Activated T-cell treated with anti-CD3 and anti-CD28 coated beads, Interleukin-2, amount 50 U/mL, for 72 hours (primary cell): ENCODE data around the gene CAND1. TPM values are rescaled to one million over a fixed set of nuclear protein-coding genes. Genes with fewer than 3 reads are reported as not detected.
A peak's percentile ranks its signal among the peaks of the same experiment; 100 is the strongest.

Experiments used
- ATAC-seq, 2 donors: fragments of 150-1000 bp; cut with Tn5 transposase; replicated peaks in 1 of 2; 2 replicates each; pipeline ENCODE4 v1.10.0; 2021; ENCODE audit warnings: moderate library complexity in 2 of 2, mild to moderate bottlenecking in 1 of 2
- DNase-seq, 2 donors: peaks; one replicate each; pipeline ENCODE4 v3.0.0; 2021 to 2022; ENCODE audit warnings: mixed read lengths in 1 of 2
- H3K27ac Mint-ChIP-seq: one replicate; pipeline ENCODE4 v1.8.0; 2022; ENCODE audit warnings: mild to moderate bottlenecking, moderate library complexity, mixed read lengths
- H3K27me3 Mint-ChIP-seq: one replicate; pipeline ENCODE4 v1.8.0; 2022; ENCODE audit warnings: low read depth, mixed read lengths
- H3K36me3 Mint-ChIP-seq, 2 donors: one replicate each; pipeline ENCODE4 v1.8.0; 2022; ENCODE audit warnings: mixed read lengths in 2 of 2, mild to moderate bottlenecking in 1 of 2; ENCODE audit not compliant: insufficient read depth in 2 of 2
- H3K4me1 Mint-ChIP-seq: one replicate; pipeline ENCODE4 v1.8.0; 2022; ENCODE audit warnings: low read depth, mixed read lengths
- H3K4me3 Mint-ChIP-seq, 2 donors: one replicate each; pipeline ENCODE4 v1.8.0; 2022; ENCODE audit warnings: mild to moderate bottlenecking in 2 of 2, mixed read lengths in 2 of 2, moderate library complexity in 2 of 2
- H3K9me3 Mint-ChIP-seq, 2 donors: one replicate each; pipeline ENCODE4 v1.8.0; 2022; ENCODE audit warnings: mixed read lengths in 2 of 2
- total RNA-seq, 2 donors: library from RNA; stranded (reverse); gene quantifications; one replicate each; pipeline ENCODE4 v1.2.3, GENCODE V29; 2022

The CAND1 gene
- total RNA-seq, 2 donors from 2014 or later: 134 to 141 TPM

GRCh38 chr12:67268335-67268895 is 743 bp upstream of the CAND1 start:
- Mint-ChIP-seq H3K27me3 (no peaks in the 10 kb centered on the region), H3K36me3 (peaks cover 7 to 14% of the 10 kb centered on the region in 2 donors), H3K27ac (peak overlapping the region; percentile 99), H3K4me1 (peaks cover 40% of the 10 kb centered on the region), H3K9me3 (no peaks in the 10 kb centered on the region), H3K4me3 (peak overlapping the region; percentile 93 to 94)
- peak; percentile 83 to 89 for DNase-seq
- peak; percentile 78 to 80 for ATAC-seq

- Mint-ChIP-seq H3K36me3 (peaks cover 10 to 18% of the 10 kb centered on the region in 2 donors), H3K27me3 (no peaks in the 10 kb centered on the region), H3K27ac (peak overlapping the region; percentile 99), H3K9me3 (no peaks in the 10 kb centered on the region), H3K4me3 (peak overlapping the region; percentile 93 to 94), H3K4me1 (peaks cover 55% of the 10 kb centered on the region)
- ATAC-seq: peak; percentile 4 to 6
- DNase-seq: peak; percentile 61 to 64
Measured at GRCh38 chr12:67269633-67270573, 745 bp downstream of the CAND1 start.

GRCh38 chr12:67270622-67271021 is 1.5 kb downstream of the CAND1 start:
- Mint-ChIP-seq H3K9me3 (no peaks in the 10 kb centered on the region), H3K4me3 (peak overlapping the region; percentile 93 to 94), H3K27me3 (no peaks in the 10 kb centered on the region), H3K27ac (peak overlapping the region; percentile 99), H3K4me1 (peaks cover 62% of the 10 kb centered on the region), H3K36me3 (peaks cover 10 to 19% of the 10 kb centered on the region in 2 donors)
- DNase-seq (no peak), ATAC-seq (no peak)

GRCh38 chr12:67271976-67272375 is 2.8 kb downstream of the CAND1 start:
- peak overlapping the region; percentile 25 to 43 for H3K4me3 Mint-ChIP-seq
- H3K27me3 Mint-ChIP-seq: no peaks in the 10 kb centered on the region
- no peak for ATAC-seq
- H3K36me3 Mint-ChIP-seq: peaks cover 8 to 24% of the 10 kb centered on the region in 2 donors
- no peaks in the 10 kb centered on the region for H3K9me3 Mint-ChIP-seq
- peaks cover 75% of the 10 kb centered on the region for H3K4me1 Mint-ChIP-seq
- no peak overlapping the region for H3K27ac Mint-ChIP-seq
- DNase-seq: no peak

- Mint-ChIP-seq H3K4me3 (peak overlapping the region; percentile 64 to 84), H3K27me3 (no peaks in the 10 kb centered on the region), H3K4me1 (peaks cover 87% of the 10 kb centered on the region), H3K36me3 (peaks cover 11 to 33% of the 10 kb centered on the region in 2 donors), H3K27ac (peak overlapping the region; percentile 43), H3K9me3 (no peaks in the 10 kb centered on the region)
- ATAC-seq: no peak
- DNase-seq: no peak
Measured at GRCh38 chr12:67274186-67274585, 5.0 kb downstream of the CAND1 start.

GRCh38 chr12:67275380-67275913 is 6.3 kb downstream of the CAND1 start:
- peaks cover 6 to 29% of the 10 kb centered on the region in 2 donors for H3K36me3 Mint-ChIP-seq
- H3K27ac Mint-ChIP-seq: peak overlapping the region; percentile 3
- no peaks in the 10 kb centered on the region for H3K9me3 Mint-ChIP-seq
- H3K4me1 Mint-ChIP-seq: peaks cover 94% of the 10 kb centered on the region
- DNase-seq: no peak
- H3K27me3 Mint-ChIP-seq: no peaks in the 10 kb centered on the region
- peak; percentile 25 to 51 for ATAC-seq
- no peak overlapping the region for H3K4me3 Mint-ChIP-seq

- DNase-seq (no peak), ATAC-seq (no peak)
- Mint-ChIP-seq H3K4me3 (no peak overlapping the region), H3K27me3 (no peaks in the 10 kb centered on the region), H3K27ac (peak overlapping the region; percentile 48), H3K36me3 (peaks cover 6 to 27% of the 10 kb centered on the region in 2 donors), H3K4me1 (peaks cover 91% of the 10 kb centered on the region), H3K9me3 (no peaks in the 10 kb centered on the region)
Measured at GRCh38 chr12:67276421-67276820, 7.3 kb downstream of the CAND1 start.

- Mint-ChIP-seq H3K4me3 (no peak overlapping the region), H3K27ac (no peak overlapping the region), H3K36me3 (peaks cover 3 to 22% of the 10 kb centered on the region in 2 donors), H3K4me1 (peaks cover 66% of the 10 kb centered on the region), H3K9me3 (no peaks in the 10 kb centered on the region), H3K27me3 (no peaks in the 10 kb centered on the region)
- no peak for DNase-seq
- ATAC-seq: no peak
Measured at GRCh38 chr12:67279637-67280036, 10.5 kb downstream of the CAND1 start.

GRCh38 chr12:67280088-67280487 is 10.9 kb downstream of the CAND1 start:
- ATAC-seq (no peak), DNase-seq (no peak)
- H3K4me1 Mint-ChIP-seq: peaks cover 61% of the 10 kb centered on the region
- no peak overlapping the region for H3K27ac Mint-ChIP-seq
- peaks cover 3 to 24% of the 10 kb centered on the region in 2 donors for H3K36me3 Mint-ChIP-seq
- no peak overlapping the region for H3K4me3 Mint-ChIP-seq
- no peaks in the 10 kb centered on the region for H3K9me3 Mint-ChIP-seq
- no peaks in the 10 kb centered on the region for H3K27me3 Mint-ChIP-seq

- H3K36me3 Mint-ChIP-seq: peaks cover 3 to 24% of the 10 kb centered on the region in 2 donors
- DNase-seq (no peak), ATAC-seq (no peak)
- no peak overlapping the region for H3K27ac Mint-ChIP-seq
- no peak overlapping the region for H3K4me3 Mint-ChIP-seq
- H3K9me3 Mint-ChIP-seq: no peaks in the 10 kb centered on the region
- H3K4me1 Mint-ChIP-seq: peaks cover 56% of the 10 kb centered on the region
- H3K27me3 Mint-ChIP-seq: no peaks in the 10 kb centered on the region
Measured at GRCh38 chr12:67280572-67280971, 11.4 kb downstream of the CAND1 start.

GRCh38 chr12:67284561-67284960 is 15.4 kb downstream of the CAND1 start:
- Mint-ChIP-seq H3K27me3 (no peaks in the 10 kb centered on the region), H3K27ac (peak overlapping the region; percentile 83), H3K36me3 (peaks cover 4 to 29% of the 10 kb centered on the region in 2 donors), H3K4me3 (no peak overlapping the region), H3K4me1 (peaks cover 42% of the 10 kb centered on the region), H3K9me3 (no peaks in the 10 kb centered on the region)
- DNase-seq (no peak), ATAC-seq (no peak)

GRCh38 chr12:67286257-67286656 is 17.1 kb downstream of the CAND1 start:
- Mint-ChIP-seq H3K9me3 (no peaks in the 10 kb centered on the region), H3K36me3 (peaks cover 4 to 36% of the 10 kb centered on the region in 2 donors), H3K27me3 (no peaks in the 10 kb centered on the region), H3K4me3 (no peak overlapping the region), H3K27ac (no peak overlapping the region), H3K4me1 (peaks cover 49% of the 10 kb centered on the region)
- no peak for ATAC-seq
- DNase-seq: no peak

GRCh38 chr12:67287311-67287710 is 18.2 kb downstream of the CAND1 start:
- Mint-ChIP-seq H3K9me3 (no peaks in the 10 kb centered on the region), H3K27me3 (no peaks in the 10 kb centered on the region), H3K4me3 (no peak overlapping the region), H3K4me1 (peaks cover 41% of the 10 kb centered on the region), H3K36me3 (peaks cover 4 to 33% of the 10 kb centered on the region in 2 donors), H3K27ac (no peak overlapping the region)
- DNase-seq (no peak), ATAC-seq (no peak)
